HepG2 (cell line): ENCODE data around the gene MKX. TPM values are rescaled to one million over a fixed set of nuclear protein-coding genes. Genes with fewer than 3 reads are reported as not detected.

ENCODE experiments used
- ARID5B ChIP-seq: IDR thresholded peaks from 2 replicates; pipeline ENCODE4 v1.4.0; 2020; ENCODE audit warnings: mild to moderate bottlenecking, missing genetic modification reagents
- FLYWCH1 ChIP-seq: sonication (generic); formaldehyde crosslinking; IDR thresholded peaks from 2 replicates; pipeline ENCODE4 v1.8.1; 2023; ENCODE audit warnings: mild to moderate bottlenecking, missing genetic modification reagents
- HIC2 ChIP-seq: sonication (generic); formaldehyde crosslinking; IDR thresholded peaks from 2 replicates; pipeline ENCODE4 v1.9.0; 2022; ENCODE audit warnings: low read depth, missing genetic modification reagents
- NFIB ChIP-seq: sonication (generic); formaldehyde crosslinking; IDR thresholded peaks from 2 replicates; pipeline ENCODE4 v1.9.0; 2021; ENCODE audit warnings: missing genetic modification reagents, mild to moderate bottlenecking, borderline replicate concordance
- PPARG ChIP-seq: conservative IDR thresholded peaks from 2 replicates; pipeline ENCODE4 v1.6.1; 2016; ENCODE audit warnings: missing biosample characterization, missing genetic modification reagents
- REXO4 ChIP-seq: sonication (generic); formaldehyde crosslinking; IDR thresholded peaks from 2 replicates; pipeline ENCODE4 v1.8.0; 2022; ENCODE audit warnings: missing genetic modification reagents, mild to moderate bottlenecking, borderline replicate concordance
- RFXANK ChIP-seq: IDR thresholded peaks from 2 replicates; pipeline ENCODE4 v1.6.1; 2016
- SNAPC4 ChIP-seq: sonication (generic); formaldehyde crosslinking; IDR thresholded peaks from 2 replicates; pipeline ENCODE4 v1.4.0; 2020; ENCODE audit warnings: mild to moderate bottlenecking, missing genetic modification reagents
- SOX6 ChIP-seq, 2 experiments: fragments of 450-650 bp in 1 of 2; sonication (generic) in 1 of 2; formaldehyde crosslinking in 1 of 2; IDR thresholded peaks; 2 replicates each; pipeline versions ENCODE4 v1.4.0 to v1.6.1; 2017 to 2020; ENCODE audit warnings: antibody characterized with exemption in 1 of 2, mild to moderate bottlenecking in 1 of 2, missing genetic modification reagents in 1 of 2
- STAT6 ChIP-seq: sonication (generic); formaldehyde crosslinking; IDR thresholded peaks from 2 replicates; pipeline ENCODE4 v1.4.0; 2020; ENCODE audit warnings: missing genetic modification reagents, mild to moderate bottlenecking, borderline replicate concordance
- ZNF354B ChIP-seq: sonication (generic); formaldehyde crosslinking; IDR thresholded peaks from 2 replicates; pipeline ENCODE4 v1.8.0; 2022; ENCODE audit warnings: mild to moderate bottlenecking, missing genetic modification reagents
- ZNF441 ChIP-seq: sonication (generic); formaldehyde crosslinking; IDR thresholded peaks from 2 replicates; pipeline ENCODE4 v1.7.0; 2021; ENCODE audit warnings: missing genetic modification reagents, borderline replicate concordance
- ZNF460 ChIP-seq: sonication (generic); formaldehyde crosslinking; IDR thresholded peaks from 2 replicates; pipeline ENCODE4 v1.5.1; 2020; ENCODE audit warnings: missing genetic modification reagents, mild to moderate bottlenecking, borderline replicate concordance
- ZNF562 ChIP-seq: sonication (generic); formaldehyde crosslinking; IDR thresholded peaks from 2 replicates; pipeline ENCODE4 v1.8.0; 2022; ENCODE audit warnings: missing genetic modification reagents, borderline replicate concordance
- ZNF652 ChIP-seq: IDR thresholded peaks from 2 replicates; pipeline ENCODE4 v1.6.1; 2016; ENCODE audit warnings: low read depth, borderline replicate concordance
- polyA plus RNA-seq, 8 experiments: library from polyadenylated mRNA; depleted of rRNA in 3 of 8; stranded (reverse) in 7 of 8; unstranded in 1 of 8; fragments of >200 nt; fragmentation: Illumina TruSeq in 4 of 8; extraction: Trizol in 4 of 8; gene quantifications; 2 replicates each; pipeline versions ENCODE4 v1.2.1 to v1.2.3, GENCODE V29; 2011 to 2016; ENCODE audit warnings: low read depth in 4 of 8, missing spikeins in 1 of 8, mixed read lengths in 1 of 8; ENCODE audit not compliant: insufficient read depth in 1 of 8
- total RNA-seq, 5 experiments: library from RNA; depleted of rRNA; stranded (reverse); fragments of >200 nt; fragmentation: Illumina TruSeq; extraction: Trizol; gene quantifications; 2 replicates each; pipeline ENCODE4 v1.2.3, GENCODE V29; 2016; ENCODE audit warnings: low read depth in 1 of 5

MKX gene
- total and polyA plus RNA-seq, 2 of the 13 experiments (the other 11 are each of a cell fraction or from before 2014, with no cell fraction given), result not detected

GRCh38 chr10:27742195-27743011 lies 3.2 kb downstream of the MKX start (continued):
- TF ChIP-seq SNAPC4 (CRISPR knock-in tag), result no peak
- no peak for TF ChIP-seq SOX6 (IDR thresholded peaks at IDR 0.05)
- 0 out of 2 replicates have a peak, but pooled peaks have one; percentile 17 for TF ChIP-seq SOX6 (CRISPR knock-in tag; IDR thresholded peaks at IDR 0.05)
- no peak for TF ChIP-seq ZNF354B (CRISPR knock-in tag)
- no peak for TF ChIP-seq NFIB (CRISPR knock-in tag)
- TF ChIP-seq ARID5B (CRISPR knock-in tag), result peak; percentile 13; the same call in 1 of the 2 replicates
- no peak for TF ChIP-seq HIC2 (CRISPR knock-in tag)
- no peak for TF ChIP-seq RFXANK
- TF ChIP-seq ZNF460, result no peak
- no peak for TF ChIP-seq FLYWCH1
- TF ChIP-seq ZNF652, result no peak
- TF ChIP-seq REXO4 (CRISPR knock-in tag), result no peak
- no peak for TF ChIP-seq STAT6 (CRISPR knock-in tag)
- no peak for TF ChIP-seq PPARG (CRISPR knock-in tag)
- no peak for TF ChIP-seq ZNF441
- no peak for TF ChIP-seq ZNF562
